Activated CD4-positive, CD25-positive, alpha-beta regulatory T cell (primary cell): ENCODE results near the gene SNX30.

Experiments
- DNase-seq, 4 experiments: peaks; one replicate each; lab custom pipeline; 2025; lab: John Stamatoyannopoulos, UW

SNX30 gene

DNA sequence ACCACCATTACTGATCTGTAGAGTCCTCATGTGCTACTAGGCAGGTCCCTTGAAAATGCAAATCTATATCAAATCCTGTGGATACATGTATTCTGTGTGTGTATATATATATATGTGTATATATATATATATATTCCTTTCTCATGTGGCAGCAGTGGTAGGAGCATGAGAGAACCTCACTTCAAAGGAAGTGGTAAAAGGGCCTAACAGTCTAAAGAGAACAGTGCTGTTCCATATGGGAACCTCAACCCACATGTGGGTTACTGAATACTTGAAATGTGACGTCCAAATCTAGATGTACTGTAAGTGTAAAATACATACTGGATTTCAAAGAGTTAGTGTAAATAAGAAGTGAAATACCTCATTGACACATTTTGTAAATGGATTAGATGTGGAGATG, 134.8 kb downstream of the SNX30 start:
- DNase-seq: no peak

DNA sequence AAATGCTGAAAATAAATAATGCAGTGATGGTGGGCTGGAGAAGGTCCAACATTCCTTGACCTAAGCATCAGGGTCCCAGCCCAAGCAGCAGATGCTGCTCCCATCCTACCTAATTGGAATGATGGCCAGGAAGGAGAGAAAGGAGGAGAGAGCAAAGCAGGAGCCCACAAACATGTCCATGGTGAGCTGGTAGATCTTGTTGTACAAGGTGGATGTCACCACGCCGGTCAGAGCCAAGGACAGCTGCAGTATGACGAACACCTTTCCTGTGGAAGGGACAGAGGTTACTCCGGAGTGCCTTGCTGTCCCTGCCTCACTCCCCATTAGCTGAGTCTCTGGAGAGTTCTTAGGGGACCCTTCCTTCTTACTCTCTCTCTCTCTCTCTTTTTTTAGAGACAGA, 135.8 kb downstream of the SNX30 start:
- DNase-seq: no peak

DNA sequence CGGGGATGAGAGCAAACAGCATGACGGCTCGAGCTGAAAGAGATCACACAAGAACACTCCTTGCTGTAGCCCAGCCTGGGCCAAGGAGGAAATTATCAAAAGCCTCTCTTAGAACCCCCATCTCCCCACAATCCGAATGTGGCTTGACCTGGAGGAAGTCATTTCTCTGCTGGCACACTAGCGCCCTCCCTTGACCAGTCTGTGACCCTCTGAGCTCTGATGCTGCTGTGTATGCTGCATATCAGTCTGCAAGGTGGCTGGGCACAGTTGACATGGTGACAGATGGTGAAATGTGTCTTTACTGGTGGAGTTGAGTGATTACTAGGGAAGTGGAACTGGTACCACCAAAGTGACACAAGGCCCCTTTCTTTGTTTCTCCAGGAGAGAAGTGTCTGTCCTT, 136.8 kb downstream of the SNX30 start:
- no peak for DNase-seq

DNA sequence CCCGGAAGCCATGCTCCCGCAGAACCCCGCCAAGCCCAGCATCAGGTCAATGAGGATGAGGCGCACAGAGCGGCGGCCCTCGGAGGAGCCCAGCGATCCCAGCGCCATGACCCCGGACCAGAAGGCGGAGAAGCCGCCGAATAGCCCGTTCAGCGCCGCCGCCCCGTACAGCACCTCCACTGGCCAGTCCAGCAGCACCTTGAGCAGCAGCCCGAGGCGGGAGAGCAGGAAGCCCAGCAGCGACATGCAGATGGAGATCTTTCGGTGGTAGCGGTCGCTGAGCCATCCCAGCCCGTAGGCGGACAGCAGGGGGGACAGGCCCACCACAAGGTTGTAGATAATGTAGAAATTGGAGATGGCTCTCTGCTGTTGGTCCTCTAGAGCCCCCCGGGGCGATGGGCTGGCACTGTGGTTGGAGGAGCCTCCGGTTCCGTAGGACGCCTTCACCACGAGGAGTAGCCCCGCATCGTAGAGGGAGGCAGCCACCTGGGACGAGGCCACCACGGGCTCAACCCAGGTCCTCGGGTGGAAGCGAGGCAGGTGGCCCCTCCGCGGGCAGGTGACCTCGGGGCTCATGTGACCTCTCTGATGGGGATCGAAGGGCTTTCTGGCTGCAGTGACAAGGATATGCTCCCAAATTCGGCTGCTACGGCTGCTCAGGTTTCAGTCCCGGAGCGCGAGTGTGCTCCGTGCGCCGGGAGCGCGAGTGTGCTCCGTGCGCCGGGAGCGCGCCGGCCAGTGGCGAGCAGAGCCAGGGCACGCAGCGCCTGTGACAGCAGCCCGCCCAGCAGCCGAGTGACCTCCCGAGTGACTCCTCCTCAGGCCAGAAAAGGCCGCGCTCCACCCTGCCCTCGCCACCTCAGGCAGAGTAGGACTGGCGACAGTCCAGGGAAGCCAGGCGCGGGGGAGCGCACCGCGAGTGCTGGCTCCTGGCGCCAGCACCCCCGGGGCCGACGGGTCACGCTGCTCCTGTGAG, 139.8 kb downstream of the SNX30 start, which contains the start of gene SLC46A2:
Gene SLC46A2 (minus strand): TSS at position 771 of the 976 bp plus-strand sequence. CDS start 195 bp downstream, at position 576.
- no peak for DNase-seq

DNA sequence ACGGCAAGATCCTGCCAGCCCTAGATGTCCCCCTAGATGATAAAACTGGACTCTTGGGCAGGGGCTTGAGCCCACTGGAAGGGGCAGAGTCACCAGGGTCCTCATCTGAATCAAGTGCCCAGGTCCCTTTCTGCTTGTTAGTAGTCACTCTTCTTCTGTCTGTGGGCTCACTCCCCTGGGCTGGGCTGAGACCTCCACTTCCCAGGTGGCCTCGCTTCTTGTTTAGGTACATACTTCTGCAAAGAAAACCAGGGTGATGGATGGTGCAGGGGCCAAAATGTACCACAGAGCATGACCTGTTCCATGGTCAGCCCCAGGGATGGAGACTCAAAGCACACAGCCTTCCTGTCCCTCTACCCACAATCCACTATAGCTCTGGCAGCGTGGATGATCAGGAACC, 141.0 kb downstream of the SNX30 start:
- DNase-seq: no peak

DNA sequence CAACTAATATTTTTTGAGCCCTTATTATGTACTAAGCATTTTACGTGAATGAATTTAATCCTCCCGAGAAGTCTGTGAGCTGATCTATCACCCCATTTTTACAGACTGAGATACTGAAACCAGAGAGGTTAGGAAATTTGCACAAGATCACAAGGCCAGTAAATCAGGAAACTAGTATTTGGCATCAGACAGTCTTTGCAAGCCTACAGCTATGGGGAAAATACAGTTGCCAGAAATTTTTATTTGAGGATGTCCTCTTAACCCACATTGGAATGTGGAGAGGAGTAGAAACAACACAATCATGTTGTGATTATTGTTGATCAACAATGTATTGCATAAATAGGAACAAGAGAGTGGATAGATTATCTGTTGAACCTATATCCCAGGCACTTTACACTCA, 142.4 kb downstream of the SNX30 start:
- no peak for DNase-seq

DNA sequence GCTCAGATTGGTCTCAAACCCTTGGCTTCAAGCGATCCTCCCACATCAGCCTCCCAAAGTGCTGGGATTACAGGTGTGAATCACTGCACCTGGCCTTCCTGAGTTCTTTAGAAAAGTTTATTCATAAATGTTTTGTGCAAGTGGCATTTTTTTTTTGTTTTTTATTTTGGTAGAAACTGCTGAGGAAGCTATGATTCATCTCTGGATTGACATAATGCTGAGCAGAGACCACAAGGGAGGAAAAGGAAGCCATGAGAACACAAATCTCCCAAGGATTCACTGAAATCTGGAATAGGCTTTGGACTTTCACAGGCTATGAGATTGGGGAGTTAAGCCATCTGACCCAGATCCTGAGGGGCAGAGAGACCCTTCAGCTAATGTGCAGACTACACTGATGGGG, 143.5 kb downstream of the SNX30 start:
- DNase-seq: no peak

DNA sequence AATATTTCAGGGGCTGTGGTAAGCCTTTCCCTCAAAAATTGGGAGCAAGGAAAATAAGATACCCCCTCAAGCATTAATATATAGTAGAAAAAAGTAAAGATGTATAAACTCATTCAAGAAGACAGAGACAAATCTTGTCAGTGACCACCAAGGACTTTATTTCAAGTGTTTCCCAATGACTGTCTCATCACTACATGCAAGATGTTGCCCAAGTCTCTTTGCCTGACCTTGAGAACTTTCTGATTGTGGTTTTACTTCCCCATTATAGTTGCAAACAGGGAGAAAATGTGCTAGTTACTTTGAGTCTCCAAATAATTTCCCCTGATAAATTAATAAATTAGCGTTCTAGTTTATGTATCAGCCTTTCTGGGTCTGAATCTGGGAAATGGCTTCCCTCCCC, 144.1 kb downstream of the SNX30 start:
- DNase-seq: no peak

DNA sequence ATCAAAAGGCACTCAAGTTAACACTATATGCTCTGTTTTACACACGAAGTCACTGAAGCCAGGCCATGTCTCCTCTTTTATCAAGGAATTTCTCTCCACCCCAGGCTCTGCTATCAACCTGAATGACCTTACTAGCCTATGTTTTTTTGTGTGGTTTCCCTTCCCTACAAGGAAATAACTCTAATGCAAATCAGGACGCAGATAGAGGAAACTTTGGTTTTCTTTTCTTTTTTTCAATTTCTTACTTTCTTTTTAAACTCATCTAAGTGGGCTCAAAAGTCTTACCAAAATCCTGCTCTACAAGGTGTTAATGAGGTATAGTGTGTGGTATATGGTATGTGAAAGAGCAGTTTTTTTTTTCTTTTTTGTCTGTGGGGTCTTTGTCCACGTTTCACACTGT, 145.6 kb downstream of the SNX30 start:
- no peak for DNase-seq

DNA sequence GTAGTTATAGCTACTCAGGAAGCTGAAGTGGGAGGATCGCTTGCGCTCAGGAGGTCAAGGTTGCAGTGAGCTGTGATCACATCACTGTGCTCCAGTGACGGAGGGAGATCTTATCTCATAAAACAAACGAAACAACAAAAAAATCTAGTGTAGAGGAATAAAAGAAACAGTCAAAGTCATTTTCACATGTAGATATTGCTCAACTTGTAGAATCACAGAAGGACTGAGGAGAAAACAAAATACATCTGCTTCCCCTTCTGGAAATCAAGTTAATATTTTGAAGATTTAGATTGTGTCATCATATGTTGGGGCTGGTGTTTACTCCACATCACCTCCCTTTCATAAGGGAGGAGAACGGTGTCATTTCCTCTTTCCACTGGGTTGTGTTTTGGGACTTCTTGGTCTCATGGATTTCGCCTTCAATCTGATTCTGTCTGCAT, 148.3 kb downstream of the SNX30 start:
- no peak for DNase-seq

DNA sequence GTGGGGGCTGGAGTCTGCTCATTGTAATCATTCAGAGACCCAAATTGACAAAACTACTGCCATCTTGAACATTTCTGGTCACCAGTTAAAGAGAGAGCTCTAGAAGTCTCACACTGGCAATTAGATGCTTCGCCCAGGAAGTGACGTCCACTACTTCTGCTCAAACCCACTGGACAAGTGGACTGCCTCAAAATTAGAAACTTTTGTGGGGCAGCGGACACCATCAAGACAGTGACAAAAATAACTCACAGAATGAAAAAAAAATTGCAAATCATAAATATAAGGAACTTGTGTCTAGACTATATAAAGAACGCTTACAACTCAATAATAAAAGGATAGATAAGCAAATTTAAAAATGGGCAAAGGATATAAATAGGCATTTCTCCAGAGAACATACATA, 149.9 kb downstream of the SNX30 start:
- no peak for DNase-seq

DNA sequence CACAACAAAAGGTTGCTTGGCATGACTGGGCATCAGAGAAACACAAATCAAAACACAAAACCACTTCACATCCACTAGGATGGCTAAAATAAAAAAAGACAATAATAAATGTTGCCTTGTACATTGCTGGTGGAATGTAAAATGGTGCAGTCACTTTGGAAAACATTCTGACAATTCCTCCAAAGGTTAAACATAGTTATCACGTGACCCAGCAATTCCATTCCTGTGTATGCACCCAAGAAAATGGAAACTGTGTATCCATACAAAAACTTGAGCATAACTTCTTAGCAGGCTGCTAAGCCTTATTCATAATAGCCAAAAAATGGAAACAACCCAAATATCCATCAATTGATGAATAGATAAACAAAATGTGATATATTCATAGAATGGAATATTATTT, 150.3 kb downstream of the SNX30 start:
- DNase-seq: no peak

DNA sequence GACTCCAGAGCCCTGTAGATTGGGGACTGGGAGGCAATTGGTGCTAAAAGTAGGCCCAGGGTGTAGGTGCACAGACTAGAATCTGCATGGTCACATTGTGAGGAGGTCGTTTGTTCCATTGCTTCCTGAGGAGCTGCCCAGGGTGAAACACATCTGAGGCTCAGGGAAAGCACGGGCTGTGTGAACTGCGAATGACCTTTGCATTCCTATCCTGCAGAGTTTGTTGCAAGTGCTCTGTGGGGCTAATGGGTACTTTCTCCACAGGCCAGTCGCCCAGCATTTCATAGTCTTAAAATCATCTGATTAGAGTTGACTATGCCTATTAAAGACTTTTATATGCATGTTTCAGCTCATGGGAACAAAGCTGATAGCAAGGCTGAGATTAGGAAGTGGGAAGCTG, 154.5 kb downstream of the SNX30 start:
- DNase-seq: no peak

DNA sequence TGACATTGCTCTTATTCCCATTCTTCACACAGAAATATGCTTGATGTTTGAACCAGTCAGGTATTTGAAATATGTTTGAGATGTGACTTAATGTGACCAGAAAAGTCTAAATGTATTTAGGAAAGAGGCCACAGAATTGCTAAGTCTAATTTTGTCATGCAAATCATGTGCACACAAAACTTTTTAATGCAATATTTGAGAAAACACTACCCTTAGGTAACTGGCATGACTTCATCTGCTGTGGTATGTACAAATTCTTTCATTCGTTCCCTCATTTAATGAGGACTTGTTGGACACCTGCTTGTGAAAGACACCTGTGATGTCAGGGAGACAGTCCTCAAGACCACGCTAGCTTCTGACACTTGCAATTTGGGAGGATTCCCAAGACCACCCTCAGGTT, 161.2 kb downstream of the SNX30 start:
- no peak for DNase-seq

DNA sequence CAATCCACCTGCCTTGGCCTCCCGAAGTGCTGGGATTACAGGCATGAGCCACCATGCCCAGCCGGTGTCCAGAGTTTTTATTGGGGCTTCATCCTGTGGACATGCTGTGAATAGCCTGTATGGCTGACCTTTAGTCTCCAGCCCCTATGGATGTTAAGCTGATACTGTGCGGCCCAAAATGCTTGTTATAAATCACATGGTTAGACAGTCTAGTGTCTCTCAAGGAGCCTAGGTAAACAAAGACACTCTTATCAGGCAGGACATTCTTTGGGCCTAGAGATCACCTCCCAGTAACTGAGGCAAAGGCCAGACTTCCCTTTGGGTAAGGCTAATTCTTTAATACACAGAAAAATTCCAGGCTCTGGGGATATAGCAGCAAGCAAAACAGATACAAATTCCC, 162.1 kb downstream of the SNX30 start:
- DNase-seq: no peak

DNA sequence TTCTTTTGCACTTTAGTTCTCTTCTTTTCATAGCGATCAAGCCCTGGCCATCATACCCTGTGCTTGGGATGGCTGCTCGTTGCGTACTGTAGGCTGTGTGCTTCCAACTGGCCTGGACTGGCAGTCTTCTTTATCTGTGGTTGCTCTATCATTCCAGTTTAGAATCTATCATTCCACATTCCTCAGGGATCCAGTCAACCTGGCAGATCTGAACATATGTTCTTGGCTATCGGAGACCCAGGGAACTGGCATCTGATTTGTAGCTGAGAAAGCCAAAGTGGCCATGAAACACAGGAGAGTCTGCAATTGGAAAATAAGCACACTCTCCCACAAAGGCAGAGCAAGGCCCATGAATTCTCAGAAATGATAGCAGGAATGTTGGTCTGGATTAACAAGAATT, 162.8 kb downstream of the SNX30 start:
- no peak for DNase-seq

DNA sequence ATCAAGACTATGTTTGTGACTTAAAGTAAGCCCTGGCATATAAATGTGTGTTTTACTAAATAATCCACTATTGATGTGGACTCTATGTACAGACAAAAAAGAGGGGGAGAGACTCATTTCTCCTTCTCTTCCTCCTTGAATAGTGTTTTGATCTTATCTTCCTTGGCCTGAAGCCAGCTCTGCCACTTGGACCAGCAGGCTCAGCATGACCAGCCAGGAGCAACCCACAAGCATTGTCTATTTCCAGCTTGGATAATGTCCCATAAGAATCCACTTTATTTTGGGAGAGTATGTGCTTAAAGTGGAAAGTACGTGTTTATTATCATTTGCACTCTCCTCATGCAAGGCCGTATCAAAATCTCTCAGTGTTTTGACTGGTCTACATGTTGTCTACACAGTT, 164.0 kb downstream of the SNX30 start:
- no peak for DNase-seq

DNA sequence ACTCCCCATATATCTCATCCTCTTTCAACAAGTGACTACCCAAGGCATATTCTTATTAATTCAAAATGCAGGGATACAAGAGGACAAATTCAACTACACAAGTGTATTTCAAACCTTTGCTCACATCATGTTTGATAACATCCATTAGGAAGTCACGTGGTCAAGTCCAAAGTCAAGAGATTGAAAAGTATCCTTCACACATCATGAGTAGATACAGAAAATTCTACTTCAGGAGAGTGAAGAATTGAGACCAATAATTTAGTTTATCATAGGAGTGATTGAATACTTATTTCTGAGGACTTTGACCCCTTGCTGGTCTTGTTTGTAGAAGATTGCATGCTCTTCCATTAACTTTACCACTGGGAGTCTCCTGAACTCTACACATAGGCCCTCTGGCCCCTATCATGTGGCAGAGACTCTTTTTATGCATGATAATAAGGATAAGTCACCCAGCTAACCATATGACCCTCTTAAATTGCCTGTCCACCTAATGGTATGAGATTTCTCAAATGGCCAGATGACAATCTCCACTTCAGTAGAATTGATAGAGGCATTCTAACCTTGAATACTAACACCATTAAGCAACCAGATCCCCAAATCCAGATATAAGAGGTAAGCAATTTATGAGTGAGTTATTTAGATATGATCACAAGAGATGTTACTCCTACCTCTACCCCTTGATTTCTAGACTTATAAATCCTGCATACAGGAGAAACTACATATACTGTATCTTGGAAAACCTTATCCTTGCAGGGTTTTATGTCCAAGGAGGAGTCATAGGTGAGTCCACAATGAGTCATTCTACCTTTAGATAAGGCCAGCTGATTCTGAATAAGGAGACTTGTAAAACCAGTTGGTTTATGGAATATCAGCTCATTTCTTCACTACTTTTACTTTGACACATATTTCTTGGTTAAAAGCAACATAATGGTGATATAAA, 166.8 kb downstream of the SNX30 start:
- no peak for DNase-seq

DNA sequence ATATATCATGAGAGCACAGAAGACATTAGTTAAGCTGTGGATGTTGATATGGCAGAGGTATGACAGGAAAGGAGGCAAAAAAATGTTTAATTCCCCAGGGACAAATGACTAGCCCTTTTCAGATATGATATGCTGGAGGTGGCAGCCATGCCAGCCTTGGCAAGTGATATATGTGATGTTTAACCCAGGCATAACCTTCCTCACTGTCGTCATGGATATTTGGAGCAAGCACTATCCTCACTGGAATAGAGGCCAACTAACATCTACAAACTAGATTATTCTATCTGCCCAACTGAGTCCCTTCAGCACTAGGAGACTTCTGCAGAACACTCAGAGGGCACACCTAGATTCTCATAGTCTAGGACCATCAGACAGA, 167.4 kb downstream of the SNX30 start:
- DNase-seq: no peak

DNA sequence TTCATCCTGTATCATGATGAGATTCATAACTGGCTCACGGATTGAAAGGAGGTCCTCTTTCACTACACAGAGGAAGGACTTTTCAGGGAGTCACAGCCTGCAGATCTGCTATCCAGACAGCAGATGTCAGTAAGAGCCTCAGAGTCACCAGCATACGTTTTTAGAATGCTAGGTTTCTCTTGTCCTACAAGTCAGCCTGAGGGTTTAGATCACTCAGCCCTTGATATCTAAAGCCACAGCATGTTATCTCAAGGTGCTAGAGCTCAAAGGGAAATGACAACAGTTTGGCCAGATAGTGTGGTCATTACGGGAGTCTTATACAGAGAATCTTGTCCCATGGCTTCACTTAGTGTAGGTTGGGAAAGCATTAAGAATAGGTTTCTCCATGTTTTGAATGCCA, 171.0 kb downstream of the SNX30 start:
- no peak for DNase-seq
